Nucleus accumbens (tissue), 56 donors: ENCODE measurements around the gene MORN3.
A peak's percentile ranks its signal among the peaks of the same experiment; 100 is the strongest.

Experiments
- DNase-seq, 56 donors: peaks; one replicate each; lab custom pipeline; 2025; lab: John Stamatoyannopoulos, UW

Gene MORN3

GRCh38 chr12:121610239-121611149, 59.0 kb downstream of the MORN3 start:
- peak in 11 of 56 donors; percentile 3 to 33 (median 15) for DNase-seq

GRCh38 chr12:121608301-121608700, 61.2 kb downstream of the MORN3 start:
- DNase-seq, result no peak

DNA sequence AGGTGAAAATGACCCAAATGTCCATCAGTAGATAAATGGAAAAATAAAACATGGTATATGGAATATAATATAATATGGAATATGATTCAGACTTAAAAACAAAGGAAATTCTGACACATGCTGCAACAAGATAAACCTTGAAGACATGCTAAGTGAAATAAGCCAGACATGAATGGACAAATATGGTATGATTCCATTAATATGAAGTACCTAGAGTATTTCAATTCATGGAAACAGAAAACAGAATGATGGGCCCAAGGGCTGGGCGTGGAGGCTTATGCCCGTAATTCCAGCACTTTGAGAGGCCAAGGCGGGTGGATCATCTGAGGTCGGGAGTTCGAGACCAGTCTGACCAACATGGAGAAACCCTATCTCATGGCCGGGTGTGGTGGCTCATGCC, 65.9 kb downstream of the MORN3 start:
- DNase-seq, result no peak

DNA sequence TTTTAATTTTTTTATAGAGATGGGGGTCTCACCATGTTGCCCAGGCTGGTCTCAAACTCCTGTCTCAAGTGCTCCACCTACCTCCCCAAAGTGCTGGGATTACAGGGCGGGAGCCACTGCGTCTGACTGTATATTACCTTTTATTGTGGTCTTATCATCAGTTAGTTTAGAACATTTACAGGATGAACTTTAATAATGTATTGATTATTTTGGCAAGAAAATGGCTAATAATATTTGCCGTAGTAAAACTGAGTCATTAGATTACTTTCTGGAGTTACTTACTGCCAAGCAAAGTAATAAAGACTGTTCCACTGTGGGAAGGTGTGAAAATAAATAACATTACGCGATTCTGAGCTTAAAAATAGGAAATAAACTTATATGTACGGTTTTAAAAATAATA, 66.7 kb downstream of the MORN3 start:
- no peak for DNase-seq

DNA sequence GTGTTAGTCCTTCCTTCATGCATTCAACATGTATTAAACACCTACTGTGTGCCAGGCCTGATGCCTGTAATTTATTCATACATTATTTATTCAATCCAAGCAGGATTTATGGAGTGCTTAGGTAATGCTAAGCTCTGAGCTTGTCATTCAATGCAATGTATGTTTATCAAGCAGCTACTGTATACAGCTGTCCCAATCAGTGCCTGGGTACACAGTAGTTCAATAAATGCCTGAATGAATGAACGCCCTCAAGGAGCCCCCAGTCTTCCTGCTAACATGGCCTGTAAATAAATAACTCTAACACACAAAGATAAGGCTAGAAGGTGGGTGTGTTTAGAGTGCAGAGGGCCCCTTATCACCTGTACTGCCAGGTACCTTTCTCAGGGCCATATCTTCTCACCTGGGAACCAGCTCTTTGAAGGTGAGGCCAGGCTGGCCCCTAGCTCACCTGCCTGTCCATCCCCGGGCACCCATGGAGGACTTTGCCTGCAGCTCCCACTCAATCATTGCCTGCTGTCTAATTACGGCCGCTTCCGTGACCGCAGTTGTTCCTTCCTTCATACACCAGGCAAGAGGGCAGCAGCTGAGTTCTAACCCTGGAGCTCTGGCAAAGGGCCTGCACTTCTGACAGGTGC, 68.6 kb downstream of the MORN3 start:
- no peak for DNase-seq
